HL-60/S4 treated with retinoic acid at 250 ng/mL for 4 days and 3 days (cell line): ENCODE results near the gene TUBGCP3.

Experiments used
- in situ Hi-C: fragments of 300-500 bp; cut with MboI; formaldehyde crosslinking; loops from 2 replicates; pipeline ENCODE4 v1.7.0; 2022; ENCODE audit warnings: low sequenced_read_pairs

Gene TUBGCP3, protein sequence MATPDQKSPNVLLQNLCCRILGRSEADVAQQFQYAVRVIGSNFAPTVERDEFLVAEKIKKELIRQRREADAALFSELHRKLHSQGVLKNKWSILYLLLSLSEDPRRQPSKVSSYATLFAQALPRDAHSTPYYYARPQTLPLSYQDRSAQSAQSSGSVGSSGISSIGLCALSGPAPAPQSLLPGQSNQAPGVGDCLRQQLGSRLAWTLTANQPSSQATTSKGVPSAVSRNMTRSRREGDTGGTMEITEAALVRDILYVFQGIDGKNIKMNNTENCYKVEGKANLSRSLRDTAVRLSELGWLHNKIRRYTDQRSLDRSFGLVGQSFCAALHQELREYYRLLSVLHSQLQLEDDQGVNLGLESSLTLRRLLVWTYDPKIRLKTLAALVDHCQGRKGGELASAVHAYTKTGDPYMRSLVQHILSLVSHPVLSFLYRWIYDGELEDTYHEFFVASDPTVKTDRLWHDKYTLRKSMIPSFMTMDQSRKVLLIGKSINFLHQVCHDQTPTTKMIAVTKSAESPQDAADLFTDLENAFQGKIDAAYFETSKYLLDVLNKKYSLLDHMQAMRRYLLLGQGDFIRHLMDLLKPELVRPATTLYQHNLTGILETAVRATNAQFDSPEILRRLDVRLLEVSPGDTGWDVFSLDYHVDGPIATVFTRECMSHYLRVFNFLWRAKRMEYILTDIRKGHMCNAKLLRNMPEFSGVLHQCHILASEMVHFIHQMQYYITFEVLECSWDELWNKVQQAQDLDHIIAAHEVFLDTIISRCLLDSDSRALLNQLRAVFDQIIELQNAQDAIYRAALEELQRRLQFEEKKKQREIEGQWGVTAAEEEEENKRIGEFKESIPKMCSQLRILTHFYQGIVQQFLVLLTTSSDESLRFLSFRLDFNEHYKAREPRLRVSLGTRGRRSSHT

DNA sequence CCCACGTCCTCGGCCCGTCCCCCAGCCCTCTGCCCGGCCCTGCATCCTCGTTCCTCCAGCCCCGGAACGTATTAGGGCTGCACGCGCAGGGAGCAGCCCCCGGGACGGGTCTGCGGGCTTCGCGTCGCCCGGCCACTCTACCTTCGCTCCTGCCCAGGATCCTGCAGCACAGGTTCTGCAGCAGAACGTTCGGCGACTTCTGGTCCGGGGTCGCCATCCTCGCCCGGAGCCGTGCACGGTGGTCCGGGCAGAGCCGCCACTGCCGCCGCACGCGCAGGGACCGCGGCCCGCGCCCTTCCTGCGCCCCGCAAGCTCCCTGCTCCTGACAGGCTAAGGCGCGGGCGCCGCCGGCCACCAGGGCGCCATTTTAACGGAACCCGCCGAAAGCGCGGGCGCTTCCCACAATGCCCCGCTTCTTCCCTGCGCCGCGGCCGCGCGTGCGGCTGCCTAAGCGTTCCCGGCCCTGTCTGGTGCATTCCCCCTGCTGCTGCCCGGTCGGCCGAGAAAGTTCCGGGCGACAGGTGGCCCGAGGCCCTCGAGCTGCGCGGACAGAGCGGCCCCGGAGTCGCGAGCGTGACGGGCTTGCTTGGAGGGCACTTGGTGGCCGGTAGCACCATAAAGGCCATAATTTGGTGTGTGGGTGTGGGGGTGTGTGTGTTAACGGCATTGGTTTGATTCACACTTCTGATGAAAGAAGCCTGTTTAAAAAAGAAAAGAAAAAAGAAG lies at the start of gene TUBGCP3:
Gene TUBGCP3, minus strand, starts transcription at position 390 of the 726 bp plus-strand sequence. Its CDS starts 173 bp downstream, at position 217.
- in situ Hi-C loops: no loop called here

DNA sequence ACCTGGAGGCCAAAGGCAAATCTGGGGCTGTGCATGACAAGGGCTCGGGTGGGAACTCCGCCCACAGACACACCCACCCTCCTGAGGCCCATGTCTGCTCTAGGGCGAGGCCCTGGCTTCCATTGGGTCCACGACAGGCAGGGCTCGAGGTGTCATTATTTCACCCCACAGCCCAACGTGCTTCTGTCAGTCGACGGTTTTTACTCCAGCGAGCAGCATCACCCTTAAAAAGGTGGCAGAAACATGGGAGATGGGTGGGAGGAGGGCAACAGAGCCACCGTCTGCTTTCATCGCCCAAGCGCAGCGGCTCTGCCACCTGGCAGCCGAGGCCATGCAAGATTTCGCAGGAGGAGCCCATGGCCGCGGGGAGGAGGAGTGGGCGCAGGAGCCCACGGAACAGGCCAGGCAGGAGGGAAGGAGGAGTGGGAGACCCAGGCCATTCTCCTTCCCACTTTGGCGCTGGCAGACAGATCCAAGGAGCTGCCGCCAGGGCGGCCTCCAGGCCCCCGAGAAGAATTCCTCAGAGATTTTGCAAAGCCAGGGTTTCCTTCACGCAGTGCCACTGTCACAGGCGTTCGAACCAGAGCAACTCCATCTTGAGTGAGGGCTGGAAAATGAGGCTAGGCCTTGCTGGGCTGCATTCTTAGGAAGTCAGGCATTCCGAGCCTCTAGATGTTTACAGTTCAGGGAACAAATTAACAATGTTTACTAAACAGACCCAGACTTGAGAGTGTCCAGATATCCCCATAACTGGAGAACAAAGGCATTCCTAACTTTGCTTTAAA lies 49.3 kb upstream of the TUBGCP3 start:
- in situ Hi-C loops: loop anchor here (25.0 kb wide), 1 partner anchor 225 kb away; no protein-coding TSS in a partner anchor

DNA sequence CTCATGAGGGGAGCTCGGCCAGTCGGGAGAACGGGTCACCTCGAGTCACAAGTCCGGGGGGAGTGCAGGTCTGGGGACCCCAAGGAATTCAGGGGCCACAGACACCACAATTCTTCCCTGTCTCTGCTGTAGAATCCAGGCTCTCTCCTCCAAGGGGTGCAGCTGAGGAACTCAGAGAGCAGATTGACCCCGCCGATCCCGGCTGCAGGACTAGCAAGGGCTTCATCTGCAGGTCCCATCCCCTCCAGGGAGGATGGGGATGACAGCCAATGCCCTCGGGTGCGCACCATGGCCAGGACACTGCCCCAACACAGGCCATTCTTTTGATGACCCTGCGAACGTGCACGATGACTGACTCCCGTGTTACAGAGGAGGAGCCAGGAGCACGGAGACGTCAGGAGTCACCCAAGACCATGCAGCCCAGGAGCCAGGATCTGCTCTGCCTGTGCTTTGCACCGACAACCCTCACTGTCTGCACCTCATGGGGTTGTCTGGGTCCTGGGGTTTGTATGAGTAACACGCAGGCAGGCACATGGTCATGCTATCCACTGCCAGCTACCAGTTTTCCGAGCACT lies 48.5 kb upstream of the TUBGCP3 start:
- in situ Hi-C loops: loop anchor here (25.0 kb wide), 1 partner anchor 226 kb away; no protein-coding TSS in a partner anchor

DNA sequence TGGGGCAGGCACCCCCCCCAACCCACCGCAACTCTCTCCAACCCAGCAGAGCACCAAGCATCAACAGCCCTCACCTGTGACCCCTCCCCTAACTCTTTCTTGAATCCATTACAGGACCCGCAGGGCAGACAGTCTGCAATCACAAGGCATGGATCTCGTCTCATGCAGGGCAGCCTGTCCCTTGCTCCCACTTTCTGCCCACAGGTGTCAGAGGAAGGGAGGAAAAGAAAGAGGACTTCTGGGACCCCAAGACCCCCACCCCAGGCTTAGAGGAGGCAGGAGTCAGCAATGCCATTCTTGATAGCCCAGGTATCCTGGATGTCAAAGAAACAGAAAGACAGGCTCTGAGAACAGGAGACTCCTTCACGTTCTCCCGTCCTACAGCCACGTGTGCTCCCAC lies 47.4 kb upstream of the TUBGCP3 start:
- in situ Hi-C loops: loop anchor here (25.0 kb wide), 1 partner anchor 227 kb away; no protein-coding TSS in a partner anchor

DNA sequence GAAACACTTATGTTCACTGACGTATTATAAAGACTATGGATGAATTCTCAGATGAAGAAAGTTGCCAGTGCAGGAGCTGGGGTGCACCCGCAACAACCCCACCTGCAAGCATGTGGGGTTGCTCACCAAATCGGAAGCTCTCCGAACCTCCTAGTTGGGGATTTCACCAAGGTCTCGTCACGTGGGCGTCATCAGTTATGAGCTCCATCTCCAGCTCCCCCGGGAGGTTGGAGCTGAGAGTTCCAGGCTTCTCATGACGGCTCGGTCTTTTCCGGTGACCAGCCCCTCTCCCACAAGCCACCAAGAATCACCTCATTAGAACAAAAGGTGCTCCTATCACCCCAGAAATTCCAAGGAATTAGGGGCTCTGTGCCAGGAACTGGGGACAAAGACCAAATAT lies 46.1 kb upstream of the TUBGCP3 start:
- in situ Hi-C loops: loop anchor here (25.0 kb wide), 1 partner anchor 228 kb away; no protein-coding TSS in a partner anchor

DNA sequence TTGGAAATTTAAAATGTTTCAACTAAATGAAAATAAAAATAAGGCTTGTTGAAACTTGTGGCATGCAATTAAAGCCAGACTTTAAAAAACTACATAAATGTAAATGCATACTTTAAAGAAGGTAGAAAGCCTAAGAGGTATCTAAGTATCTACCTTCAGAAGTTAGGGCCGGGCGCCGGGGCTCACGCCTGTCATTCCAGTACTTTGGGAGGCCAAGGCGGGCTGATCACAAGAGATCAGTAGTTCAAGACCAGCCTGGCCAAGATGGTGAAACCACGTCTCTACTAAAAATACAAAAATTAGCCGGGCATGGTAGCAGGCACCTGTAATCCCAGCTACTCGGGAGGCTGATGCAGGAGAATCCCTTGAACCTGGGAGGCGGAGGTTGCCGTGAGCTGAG lies 42.3 kb upstream of the TUBGCP3 start:
- in situ Hi-C loops: loop anchor here (25.0 kb wide), 1 partner anchor 232 kb away; no protein-coding TSS in a partner anchor

DNA sequence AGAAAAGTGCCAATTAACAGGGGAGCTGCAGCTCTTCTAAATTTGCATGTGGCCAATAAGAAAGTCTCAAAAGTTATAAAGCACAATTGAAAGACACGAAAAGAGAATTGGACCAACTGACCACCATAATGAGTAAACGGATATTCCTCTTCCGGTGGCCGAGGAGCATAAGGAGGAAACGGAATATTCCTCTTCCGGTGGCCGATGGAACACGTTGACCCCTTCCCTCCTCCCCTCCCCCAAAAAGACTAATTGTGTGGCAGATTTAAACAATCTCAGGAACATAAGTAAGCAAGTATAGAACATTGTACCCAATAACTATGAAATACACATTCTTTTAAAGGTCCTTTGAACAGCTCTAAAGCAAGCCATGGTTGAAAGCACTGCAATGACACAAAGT lies 41.2 kb upstream of the TUBGCP3 start:
- in situ Hi-C loops: loop anchor here (25.0 kb wide), 1 partner anchor 233 kb away; no protein-coding TSS in a partner anchor

DNA sequence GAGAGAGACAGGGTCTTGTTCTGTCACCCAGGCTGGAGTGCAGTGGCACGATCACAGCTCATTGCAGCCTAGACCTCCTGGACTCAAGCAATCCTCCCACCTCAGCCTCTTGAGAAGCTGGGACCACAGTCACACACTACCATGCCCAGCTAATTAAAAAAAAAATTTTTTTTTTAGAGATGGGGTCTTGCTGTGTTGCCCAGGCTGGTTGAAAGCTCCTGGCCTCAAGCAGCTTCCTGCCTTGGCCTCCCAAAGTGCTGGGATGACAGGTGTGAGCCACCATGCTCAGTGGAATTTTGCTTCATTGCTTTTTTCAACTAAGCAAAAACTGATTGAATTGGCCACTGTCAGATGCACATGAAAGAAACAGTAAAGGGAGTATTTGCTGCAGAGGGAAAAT lies 39.7 kb upstream of the TUBGCP3 start:
- in situ Hi-C loops: loop anchor here (25.0 kb wide), 1 partner anchor 235 kb away; no protein-coding TSS in a partner anchor

DNA sequence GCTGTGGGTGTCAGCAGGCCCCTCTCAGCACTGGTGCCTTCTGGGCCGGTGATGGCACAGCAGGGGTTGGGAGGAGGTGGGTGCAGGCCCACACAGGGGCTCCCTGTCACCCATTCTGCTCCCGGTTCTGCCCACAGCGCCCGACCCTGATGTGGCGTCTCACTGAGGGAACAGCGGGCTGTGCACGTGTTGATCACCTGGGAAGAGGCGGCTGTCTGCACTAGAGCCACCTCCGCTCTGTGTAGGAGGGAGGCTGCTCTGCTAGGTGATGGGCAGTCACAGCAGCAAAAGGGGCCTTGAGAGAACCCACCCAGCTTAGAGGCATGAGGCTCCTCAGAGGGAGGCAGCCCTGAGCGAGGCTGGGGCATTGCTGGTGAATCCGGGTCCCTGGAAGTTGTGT lies 39.2 kb upstream of the TUBGCP3 start:
- in situ Hi-C loops: loop anchor here (25.0 kb wide), 1 partner anchor 235 kb away; no protein-coding TSS in a partner anchor

DNA sequence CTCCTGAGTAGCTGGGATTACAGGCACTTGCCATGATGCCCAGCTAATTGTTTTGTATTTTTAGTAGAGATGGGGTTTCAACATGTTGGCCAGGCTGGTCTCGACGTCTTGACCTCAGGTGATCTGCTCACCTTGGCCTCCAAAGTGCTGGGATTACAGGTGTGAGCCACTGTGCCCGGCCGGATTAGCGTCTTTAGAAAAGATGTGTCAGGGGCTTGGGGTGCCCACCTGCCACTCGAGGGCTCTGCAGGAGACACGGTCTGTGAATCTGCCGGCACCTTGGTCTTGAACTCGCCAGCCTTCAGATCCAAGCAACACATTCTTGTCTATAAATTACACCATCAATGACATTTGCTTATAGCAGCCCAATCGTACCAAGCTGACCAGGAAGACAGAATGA lies 38.8 kb upstream of the TUBGCP3 start:
- in situ Hi-C loops: loop anchor here (25.0 kb wide), 1 partner anchor 236 kb away; no protein-coding TSS in a partner anchor

DNA sequence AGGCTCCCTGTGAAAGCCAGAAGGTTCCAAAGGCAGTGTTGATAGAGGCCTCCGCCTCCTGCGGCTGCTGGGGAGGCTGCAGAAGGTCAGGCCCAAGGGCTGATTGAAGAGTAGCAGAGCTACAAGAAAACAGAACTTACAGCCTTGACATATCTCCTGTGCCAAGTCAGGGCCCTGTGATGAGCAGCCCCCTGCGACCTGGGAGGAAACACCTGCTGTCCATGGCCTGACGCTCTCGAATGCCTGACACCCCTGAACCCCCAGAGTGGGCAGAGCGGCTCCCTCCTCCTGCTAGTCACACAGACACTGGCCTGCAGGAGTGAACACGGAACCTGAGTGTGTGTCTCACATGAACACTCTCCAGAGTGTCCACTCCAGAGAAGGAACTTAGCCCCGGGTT lies 38.2 kb upstream of the TUBGCP3 start:
- in situ Hi-C loops: loop anchor here (25.0 kb wide), 1 partner anchor 236 kb away; no protein-coding TSS in a partner anchor

DNA sequence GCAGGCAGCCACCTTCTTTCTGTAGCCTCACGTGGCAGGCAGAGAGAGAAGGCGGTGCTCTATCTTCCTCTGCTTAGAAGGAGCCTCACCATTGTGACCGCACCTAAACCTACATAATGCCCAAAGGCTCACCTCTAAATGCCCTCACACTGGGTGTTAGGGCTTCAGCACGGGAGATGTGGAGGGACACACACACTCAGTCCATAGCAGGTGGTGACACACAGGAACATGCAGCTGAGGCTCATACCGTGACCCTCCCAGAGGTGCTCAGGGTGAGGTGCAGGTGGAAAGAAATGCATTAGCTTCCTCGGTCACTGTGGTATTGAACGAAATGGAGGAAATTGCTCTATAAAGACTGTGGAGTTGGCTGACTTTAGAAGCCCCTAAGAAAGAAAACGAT lies 37.7 kb upstream of the TUBGCP3 start:
- in situ Hi-C loops: loop anchor here (25.0 kb wide), 1 partner anchor 237 kb away; no protein-coding TSS in a partner anchor

DNA sequence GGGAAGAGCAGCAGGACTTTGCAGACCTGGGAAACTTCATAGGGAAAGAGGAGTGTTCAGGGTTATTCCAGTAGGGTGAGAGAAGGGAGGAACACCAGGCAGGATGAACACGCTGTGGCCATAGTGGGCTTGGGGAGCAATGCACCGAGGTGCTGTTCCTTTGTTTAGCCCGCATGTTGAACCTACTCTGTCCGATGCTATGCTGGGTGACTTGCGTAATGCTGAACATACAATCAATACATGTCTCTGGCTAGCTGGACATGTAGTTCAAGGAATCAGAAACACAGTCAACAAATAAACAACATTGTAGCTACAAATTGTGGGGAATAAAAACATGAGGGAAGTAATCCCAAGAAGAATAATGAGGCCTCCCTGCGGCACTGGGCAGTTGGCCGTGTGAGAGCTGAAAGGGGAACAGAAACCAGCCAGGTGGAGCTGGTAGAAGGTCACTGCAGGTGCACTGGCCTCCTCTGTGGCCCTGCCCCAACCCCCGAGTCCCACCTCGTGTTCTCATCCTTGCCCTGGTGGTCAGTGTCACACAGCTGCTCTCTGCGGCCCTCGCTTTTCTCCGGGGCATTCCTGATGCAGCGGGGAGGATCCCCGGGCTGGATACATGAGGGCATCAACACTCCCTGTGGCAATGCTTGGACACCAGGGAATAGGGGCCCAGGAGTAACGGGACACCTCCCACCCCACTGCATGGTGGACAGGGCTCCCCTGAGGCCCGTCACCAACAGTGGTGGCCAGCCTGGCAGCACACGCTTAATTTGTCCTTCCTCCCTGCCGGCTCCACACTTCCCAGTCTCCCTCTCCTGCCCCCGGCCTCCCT lies 36.9 kb upstream of the TUBGCP3 start:
- in situ Hi-C loops: loop anchor here (25.0 kb wide), 2 partner anchors 237 to 1163 kb away; no protein-coding TSS in a partner anchor

DNA sequence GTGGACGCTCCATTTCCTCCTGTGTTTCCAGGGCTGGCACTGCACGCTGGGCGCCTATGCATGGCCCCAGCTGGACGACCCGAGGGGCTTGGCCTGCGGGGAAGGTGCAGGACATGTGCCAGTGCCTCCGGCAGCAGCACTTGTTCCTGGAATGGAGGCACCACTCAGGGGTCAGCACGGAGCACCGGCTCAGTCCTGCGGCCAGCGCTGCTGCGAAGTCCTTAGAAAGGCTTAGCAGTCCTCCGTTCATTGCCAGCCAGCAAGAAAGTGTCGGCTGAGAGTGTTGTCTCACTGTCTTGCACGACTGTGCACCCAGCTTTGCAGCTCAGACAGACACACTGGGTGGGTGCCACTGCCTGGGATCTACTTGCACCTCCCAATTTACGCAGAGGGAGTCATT lies 36.1 kb upstream of the TUBGCP3 start:
- in situ Hi-C loops: loop anchor here (25.0 kb wide), 1 partner anchor 1162 kb away; no protein-coding TSS in a partner anchor

DNA sequence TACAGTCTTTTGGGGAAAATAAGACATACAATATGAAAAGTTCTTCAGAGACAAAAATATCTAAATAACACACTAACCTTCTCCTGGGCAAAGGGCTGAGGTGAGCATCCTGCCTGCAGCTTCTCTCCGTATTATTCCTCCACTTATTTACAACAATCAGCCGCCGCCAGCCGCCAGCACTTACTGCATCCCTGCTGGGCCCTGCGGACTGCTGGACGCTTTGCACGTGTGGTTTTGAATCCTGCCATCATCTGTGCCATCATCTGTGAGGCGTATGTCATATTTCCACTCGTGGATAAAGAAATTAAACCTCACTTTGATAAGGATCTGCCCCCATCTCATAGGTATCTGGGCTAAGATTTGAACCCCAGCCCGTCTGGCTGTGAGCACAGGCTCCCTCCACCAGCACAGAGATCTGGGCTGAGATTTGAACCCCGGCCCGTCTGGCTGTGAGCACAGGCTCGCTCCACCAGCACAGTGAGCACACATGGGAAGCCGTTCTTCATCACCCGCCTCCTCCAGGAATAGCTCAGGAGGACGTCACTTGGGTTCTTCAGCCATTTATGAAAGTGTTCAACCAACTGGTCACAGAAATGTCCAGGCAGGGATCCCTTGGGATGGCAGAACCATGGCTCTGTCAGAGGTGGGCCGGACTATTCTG lies 35.2 kb upstream of the TUBGCP3 start:
- in situ Hi-C loops: loop anchor here (25.0 kb wide), 1 partner anchor 1161 kb away; no protein-coding TSS in a partner anchor

DNA sequence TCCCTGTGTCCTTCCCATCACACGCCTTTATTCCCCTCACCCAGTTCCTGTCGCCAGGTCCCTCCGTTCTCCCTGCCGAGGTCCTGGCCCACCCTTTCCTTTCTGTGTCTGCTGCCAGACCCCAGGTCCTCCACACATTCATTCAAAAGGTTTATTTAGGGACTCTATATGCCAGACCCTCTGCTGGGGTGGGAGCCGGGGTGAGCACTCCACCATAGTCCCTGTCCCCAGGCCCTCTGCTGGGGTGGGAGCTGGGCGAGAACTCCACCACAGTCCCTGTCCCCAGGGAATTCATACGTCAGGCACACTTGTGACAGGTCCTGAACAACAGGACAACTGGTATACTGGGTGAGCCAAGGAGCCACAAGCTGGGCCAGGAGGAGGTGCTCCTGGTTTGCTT lies 34.4 kb upstream of the TUBGCP3 start:
- in situ Hi-C loops: loop anchor here (25.0 kb wide), 1 partner anchor 1160 kb away; no protein-coding TSS in a partner anchor
